HG03378 (cell line): ENCODE results near the gene FOXS1.
A peak's percentile ranks its signal among the peaks of the same experiment; 100 is the strongest.

Experiments used
- ATAC-seq: cut with Tn5 transposase; IDR thresholded peaks from one replicate; pipeline ENCODE4 v1.9.1; 2021; ENCODE audit warnings: mild to moderate bottlenecking, moderate library complexity; ENCODE audit not compliant: unreplicated experiment

Gene FOXS1

GRCh38 chr20:31845300-31845863 lies at the start of gene FOXS1:
Gene FOXS1, minus strand, starts transcription at chr20:31845604. Its CDS starts 62 bp downstream, at chr20:31845542.
- no peak for ATAC-seq

GRCh38 chr20:31890646-31891045 lies 45.2 kb upstream of the FOXS1 start:
- ATAC-seq = no peak

- ATAC-seq = no peak
These were observed 38.4 kb upstream of the FOXS1 start for GRCh38 chr20:31883829-31884228.

- no peak for ATAC-seq
These were observed 36.5 kb upstream of the FOXS1 start for GRCh38 chr20:31881945-31882344.

GRCh38 chr20:31879143-31879987 lies 34.0 kb upstream of the FOXS1 start:
- ATAC-seq = peak; percentile 51

GRCh38 chr20:31877684-31878083 lies 32.3 kb upstream of the FOXS1 start:
- no peak for ATAC-seq

GRCh38 chr20:31875671-31876070 lies 30.3 kb upstream of the FOXS1 start:
- ATAC-seq = no peak

- ATAC-seq = no peak
These were observed 27.0 kb upstream of the FOXS1 start for GRCh38 chr20:31872406-31872805.

- no peak for ATAC-seq
These were observed 26.2 kb upstream of the FOXS1 start for GRCh38 chr20:31871618-31871954.

GRCh38 chr20:31870726-31871617 lies 25.6 kb upstream of the FOXS1 start:
- no peak for ATAC-seq

GRCh38 chr20:31869942-31870725 lies 24.7 kb upstream of the FOXS1 start, which contains the start of the genes DUSP15 and TTLL9:
Gene DUSP15, minus strand, starts transcription at chr20:31870527. Its CDS starts 190 bp downstream, at chr20:31870337.
Gene TTLL9, plus strand, starts transcription at chr20:31870634. Its CDS starts 493 bp downstream, at chr20:31871127.
- ATAC-seq = no peak

- ATAC-seq = no peak
These were observed 24.2 kb upstream of the FOXS1 start for GRCh38 chr20:31869673-31869941.

GRCh38 chr20:31868853-31869672 lies 23.7 kb upstream of the FOXS1 start:
- no peak for ATAC-seq

GRCh38 chr20:31866221-31866620 lies 20.8 kb upstream of the FOXS1 start:
- ATAC-seq = no peak

GRCh38 chr20:31864521-31865400 lies 19.4 kb upstream of the FOXS1 start:
- no peak for ATAC-seq

GRCh38 chr20:31863296-31864085 lies 18.1 kb upstream of the FOXS1 start:
- no peak for ATAC-seq

GRCh38 chr20:31862506-31862905 lies 17.1 kb upstream of the FOXS1 start:
- no peak for ATAC-seq

- no peak for ATAC-seq
These were observed 16.7 kb upstream of the FOXS1 start for GRCh38 chr20:31862157-31862470.
